GM23338 (cell line): ENCODE results near the gene DCPS. TPM values are rescaled to one million over a fixed set of nuclear protein-coding genes. Genes with fewer than 3 reads are reported as not detected.

Experiments used
- ATAC-seq: fragments of 200-7000 bp; cut with Tn5 transposase; 3 replicates; pipeline ENCODE4 v1.9.1; 2020
- DNase-seq: peaks from one replicate; pipeline ENCODE4 v3.0.0-alpha.2; 2015; ENCODE audit warnings: low spot score
- H2AFZ ChIP-seq: fragments of 200-600 bp; sonication (generic); 2 replicates; pipeline ENCODE4 v1.8.0; 2016; ENCODE audit warnings: antibody characterized with exemption, mild to moderate bottlenecking, moderate library complexity
- H3F3A ChIP-seq: fragments of 200-600 bp; sonication (generic); replicated peaks from 2 replicates; pipeline ENCODE4 v1.8.0; 2017; ENCODE audit warnings: antibody characterized with exemption, mixed run types, low read depth
- H3K27ac ChIP-seq: fragments of 200-600 bp; sonication (generic); 2 replicates; pipeline ENCODE4 v1.6.1; 2016; ENCODE audit warnings: low read depth
- H3K27me3 ChIP-seq: fragments of 200-600 bp; sonication (generic); 2 replicates; pipeline ENCODE4 v1.8.0; 2016; ENCODE audit warnings: mild to moderate bottlenecking, mixed run types, moderate library complexity; ENCODE audit not compliant: insufficient read depth
- H3K36me3 ChIP-seq: fragments of 200-600 bp; sonication (generic); 2 replicates; pipeline ENCODE4 v1.8.0; 2016; ENCODE audit warnings: mild to moderate bottlenecking; ENCODE audit not compliant: insufficient read depth
- H3K4me1 ChIP-seq: fragments of 200-600 bp; sonication (generic); 2 replicates; pipeline ENCODE4 v1.8.0; 2016; ENCODE audit warnings: mild to moderate bottlenecking, moderate library complexity; ENCODE audit not compliant: insufficient read depth
- H3K4me2 ChIP-seq: fragments of 200-600 bp; sonication (generic); 2 replicates; pipeline ENCODE4 v1.7.1; 2017; ENCODE audit warnings: mixed run types
- H3K4me3 ChIP-seq: fragments of 200-600 bp; sonication (generic); 2 replicates; pipeline ENCODE4 v1.6.1; 2016; ENCODE audit warnings: mixed run types
- H3K79me2 ChIP-seq: fragments of 200-600 bp; sonication (generic); replicated peaks from 2 replicates; pipeline ENCODE4 v1.8.0; 2017; ENCODE audit warnings: mild to moderate bottlenecking; ENCODE audit not compliant: insufficient read depth
- H3K9me2 ChIP-seq: fragments of 200-600 bp; sonication (generic); 2 replicates; pipeline ENCODE4 v1.8.0; 2017; ENCODE audit not compliant: insufficient read depth
- H4K20me1 ChIP-seq: fragments of 200-600 bp; sonication (generic); replicated peaks from 2 replicates; pipeline ENCODE4 v1.8.0; 2017; ENCODE audit warnings: mild to moderate bottlenecking; ENCODE audit not compliant: insufficient read depth
- H3K27ac Mint-ChIP-seq: 2 replicates; pipeline ENCODE4 v1.8.0; 2020; ENCODE audit warnings: inconsistent platforms, mild to moderate bottlenecking, moderate library complexity, mixed read lengths
- H3K27me3 Mint-ChIP-seq: 3 replicates; pipeline ENCODE4 v1.8.0; 2022; ENCODE audit warnings: low read depth, mild to moderate bottlenecking, moderate library complexity, mixed read lengths, inconsistent platforms; ENCODE audit not compliant: insufficient read depth, poor library complexity
- H3K36me3 Mint-ChIP-seq: 3 replicates; pipeline ENCODE4 v1.8.0; 2021; ENCODE audit warnings: low read depth, mild to moderate bottlenecking, inconsistent platforms, moderate library complexity, mixed read lengths
- H3K4me1 Mint-ChIP-seq: 3 replicates; pipeline ENCODE4 v1.8.0; 2020; ENCODE audit warnings: mild to moderate bottlenecking, inconsistent platforms, mixed read lengths
- H3K4me3 Mint-ChIP-seq: 3 replicates; pipeline ENCODE4 v1.8.0; 2021; ENCODE audit warnings: moderate library complexity, mild to moderate bottlenecking, inconsistent platforms, mixed read lengths
- H3K9me3 Mint-ChIP-seq: 3 replicates; pipeline ENCODE4 v1.8.0; 2020; ENCODE audit warnings: moderate library complexity, mild to moderate bottlenecking, inconsistent platforms, mixed read lengths
- CREB1 ChIP-seq: fragments of 250-450 bp; sonication (Bioruptor Pico); IDR thresholded peaks from 2 replicates; pipeline ENCODE4 v1.5.0; 2020; ENCODE audit warnings: low read depth, mild to moderate bottlenecking, moderate library complexity
- STAT1 ChIP-seq: IDR thresholded peaks from one replicate; pipeline ENCODE4 v1.6.1; 2016; ENCODE audit warnings: antibody characterized with exemption; ENCODE audit not compliant: unreplicated experiment
- polyA plus RNA-seq: library from polyadenylated mRNA; unstranded; fragments of >200 nt; fragmentation: Nextera tagmentation; extraction: Ambion mirVana; gene quantifications from 2 replicates; pipeline ENCODE4 v1.2.1, GENCODE V29; 2016
- total RNA-seq: library from RNA; depleted of rRNA; stranded (reverse); fragments of >200 nt; shearing (Covaris generic); gene quantifications from 2 replicates; pipeline ENCODE4 v1.2.3, GENCODE V29; 2014
- TF ChIP-seq, protein P1 (sequence below): IDR thresholded peaks from one replicate; pipeline ENCODE4 v1.6.1; 2018; ENCODE audit warnings: antibody characterized with exemption; ENCODE audit not compliant: unreplicated experiment
- TF ChIP-seq, protein P2 (sequence below): fragments of 250-450 bp; sonication (Bioruptor Pico); IDR thresholded peaks from 2 replicates; pipeline ENCODE4 v1.5.0; 2020; ENCODE audit warnings: mild to moderate bottlenecking, moderate library complexity
- TF ChIP-seq, protein P3 (sequence below), 2 experiments: fragments of 200-600 bp in 1 of 2; sonication (generic) in 1 of 2; conservative IDR thresholded peaks; 2 replicates each; pipeline versions ENCODE4 v1.5.1 to v1.6.1; 2016 to 2017; ENCODE audit warnings: antibody characterized with exemption in 2 of 2, low read depth in 2 of 2, mild to moderate bottlenecking in 2 of 2, moderate library complexity in 1 of 2

Gene DCPS
- total and polyA plus RNA-seq, 2 experiments from 2014 or later, result 26.8 to 46.4 TPM

DNA sequence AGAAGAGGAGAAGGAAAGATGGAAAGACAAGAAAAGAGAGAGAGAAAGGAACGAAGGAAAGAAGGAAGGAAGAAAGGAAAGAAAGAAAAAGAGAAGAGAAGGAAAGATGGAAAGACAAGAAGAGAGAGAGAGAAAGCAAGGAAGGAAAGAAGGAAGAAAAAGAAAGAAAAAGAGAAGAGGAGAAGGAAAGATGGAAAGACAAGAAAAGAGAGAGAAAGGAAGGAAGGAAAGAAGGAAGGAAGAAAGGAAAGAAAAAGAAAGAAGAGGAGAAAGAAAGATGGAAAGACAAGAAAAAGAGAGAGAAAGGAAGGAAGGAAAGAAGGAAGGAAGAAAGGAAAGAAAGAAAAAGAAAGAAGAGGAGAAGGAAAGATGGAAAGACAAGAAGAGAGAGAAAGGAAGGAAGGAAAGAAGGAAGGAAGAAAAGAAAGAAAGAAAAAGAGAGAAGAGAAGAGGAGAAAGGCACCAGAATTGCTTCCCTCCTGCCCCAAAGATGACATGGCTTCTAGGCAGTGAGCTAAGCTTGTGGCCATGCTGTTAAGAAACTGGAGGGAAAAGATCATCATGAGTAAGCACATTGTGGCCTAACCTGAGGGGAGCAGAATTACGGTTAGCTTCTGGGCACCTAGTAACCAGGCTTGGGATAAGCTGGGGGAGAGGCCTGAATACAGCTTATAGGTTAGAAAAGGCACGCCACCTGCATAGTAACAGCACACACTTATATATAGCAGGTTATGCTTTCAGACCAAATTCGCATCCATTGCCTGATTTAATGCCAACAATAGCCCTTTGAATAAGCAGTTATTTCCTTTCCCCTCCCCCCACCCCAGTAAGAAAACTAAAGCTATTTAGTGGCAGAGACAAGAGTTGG, 49.3 kb downstream of the DCPS start (continued):
- TF ChIP-seq, protein P1, sequence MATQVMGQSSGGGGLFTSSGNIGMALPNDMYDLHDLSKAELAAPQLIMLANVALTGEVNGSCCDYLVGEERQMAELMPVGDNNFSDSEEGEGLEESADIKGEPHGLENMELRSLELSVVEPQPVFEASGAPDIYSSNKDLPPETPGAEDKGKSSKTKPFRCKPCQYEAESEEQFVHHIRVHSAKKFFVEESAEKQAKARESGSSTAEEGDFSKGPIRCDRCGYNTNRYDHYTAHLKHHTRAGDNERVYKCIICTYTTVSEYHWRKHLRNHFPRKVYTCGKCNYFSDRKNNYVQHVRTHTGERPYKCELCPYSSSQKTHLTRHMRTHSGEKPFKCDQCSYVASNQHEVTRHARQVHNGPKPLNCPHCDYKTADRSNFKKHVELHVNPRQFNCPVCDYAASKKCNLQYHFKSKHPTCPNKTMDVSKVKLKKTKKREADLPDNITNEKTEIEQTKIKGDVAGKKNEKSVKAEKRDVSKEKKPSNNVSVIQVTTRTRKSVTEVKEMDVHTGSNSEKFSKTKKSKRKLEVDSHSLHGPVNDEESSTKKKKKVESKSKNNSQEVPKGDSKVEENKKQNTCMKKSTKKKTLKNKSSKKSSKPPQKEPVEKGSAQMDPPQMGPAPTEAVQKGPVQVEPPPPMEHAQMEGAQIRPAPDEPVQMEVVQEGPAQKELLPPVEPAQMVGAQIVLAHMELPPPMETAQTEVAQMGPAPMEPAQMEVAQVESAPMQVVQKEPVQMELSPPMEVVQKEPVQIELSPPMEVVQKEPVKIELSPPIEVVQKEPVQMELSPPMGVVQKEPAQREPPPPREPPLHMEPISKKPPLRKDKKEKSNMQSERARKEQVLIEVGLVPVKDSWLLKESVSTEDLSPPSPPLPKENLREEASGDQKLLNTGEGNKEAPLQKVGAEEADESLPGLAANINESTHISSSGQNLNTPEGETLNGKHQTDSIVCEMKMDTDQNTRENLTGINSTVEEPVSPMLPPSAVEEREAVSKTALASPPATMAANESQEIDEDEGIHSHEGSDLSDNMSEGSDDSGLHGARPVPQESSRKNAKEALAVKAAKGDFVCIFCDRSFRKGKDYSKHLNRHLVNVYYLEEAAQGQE, result no peak

DNA sequence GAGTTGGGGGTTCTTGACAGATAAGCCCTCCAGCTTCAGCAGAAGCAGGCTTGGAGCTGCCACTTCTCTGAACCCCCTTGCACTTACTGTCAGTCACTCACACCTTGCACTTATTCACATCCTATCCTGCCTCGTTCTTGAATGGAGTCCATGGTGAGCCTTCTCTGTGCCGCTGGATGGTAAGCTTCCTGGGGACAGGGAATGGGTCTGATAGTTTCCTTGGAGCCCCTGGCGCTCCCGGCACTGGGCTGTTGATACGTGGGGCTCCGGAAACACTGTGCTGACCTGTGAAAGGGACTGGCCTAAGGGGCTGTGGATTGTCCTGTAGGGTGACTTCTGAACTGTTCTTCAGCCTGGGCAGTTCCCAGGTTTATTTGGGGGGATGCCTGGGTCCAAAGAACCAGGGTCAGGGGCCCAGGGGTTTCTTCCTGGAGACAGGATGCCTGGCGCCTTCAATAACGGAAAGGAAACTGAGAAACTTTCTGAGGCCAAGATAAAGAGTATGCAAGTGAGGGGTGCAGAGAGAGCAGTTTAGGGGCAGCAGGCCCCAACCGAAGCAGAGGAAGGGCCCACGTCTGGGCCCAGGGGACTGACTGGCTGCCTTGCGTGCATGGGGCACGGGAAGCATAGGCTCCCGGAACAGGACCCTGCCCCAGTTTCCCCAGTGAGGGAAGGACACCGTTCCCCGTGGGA, 50.9 kb downstream of the DCPS start:
- DNase-seq (no peak), ATAC-seq (peak; percentile 30)
- H3K27ac Mint-ChIP-seq, result peak overlapping the region; percentile 61

More for the DNA sequence above, 50.9 kb downstream of the DCPS start:
- Histone ChIP-seq H3K27ac (0 out of 2 replicates have a peak overlapping the region, but pooled peaks have one; percentile 69), H4K20me1 (peaks cover 3% of the 10 kb centered on the region; the same call in 1 of the 2 replicates), H3K36me3 (0 out of 2 replicates have a peak, but pooled peaks cover 5% of the 10 kb centered on the region), H2AFZ (peak overlapping the region; percentile 59; the same call in 1 of the 2 replicates), H3K9me2 (0 out of 2 replicates have a peak, but pooled peaks cover 2% of the 10 kb centered on the region), H3K4me2 (peak overlapping the region; percentile 93), H3K4me1 (peaks cover 43% of the 10 kb centered on the region), H3F3A (0 out of 2 replicates have a peak, but pooled peaks cover 3% of the 10 kb centered on the region), H3K27me3 (no peaks in the 10 kb centered on the region), H3K4me3 (peak overlapping the region; percentile 88), H3K79me2 (peaks cover 76% of the 10 kb centered on the region)
- TF ChIP-seq STAT1 (no peak), CREB1 (CRISPR knock-in tag) (no peak)
- TF ChIP-seq, protein P2, sequence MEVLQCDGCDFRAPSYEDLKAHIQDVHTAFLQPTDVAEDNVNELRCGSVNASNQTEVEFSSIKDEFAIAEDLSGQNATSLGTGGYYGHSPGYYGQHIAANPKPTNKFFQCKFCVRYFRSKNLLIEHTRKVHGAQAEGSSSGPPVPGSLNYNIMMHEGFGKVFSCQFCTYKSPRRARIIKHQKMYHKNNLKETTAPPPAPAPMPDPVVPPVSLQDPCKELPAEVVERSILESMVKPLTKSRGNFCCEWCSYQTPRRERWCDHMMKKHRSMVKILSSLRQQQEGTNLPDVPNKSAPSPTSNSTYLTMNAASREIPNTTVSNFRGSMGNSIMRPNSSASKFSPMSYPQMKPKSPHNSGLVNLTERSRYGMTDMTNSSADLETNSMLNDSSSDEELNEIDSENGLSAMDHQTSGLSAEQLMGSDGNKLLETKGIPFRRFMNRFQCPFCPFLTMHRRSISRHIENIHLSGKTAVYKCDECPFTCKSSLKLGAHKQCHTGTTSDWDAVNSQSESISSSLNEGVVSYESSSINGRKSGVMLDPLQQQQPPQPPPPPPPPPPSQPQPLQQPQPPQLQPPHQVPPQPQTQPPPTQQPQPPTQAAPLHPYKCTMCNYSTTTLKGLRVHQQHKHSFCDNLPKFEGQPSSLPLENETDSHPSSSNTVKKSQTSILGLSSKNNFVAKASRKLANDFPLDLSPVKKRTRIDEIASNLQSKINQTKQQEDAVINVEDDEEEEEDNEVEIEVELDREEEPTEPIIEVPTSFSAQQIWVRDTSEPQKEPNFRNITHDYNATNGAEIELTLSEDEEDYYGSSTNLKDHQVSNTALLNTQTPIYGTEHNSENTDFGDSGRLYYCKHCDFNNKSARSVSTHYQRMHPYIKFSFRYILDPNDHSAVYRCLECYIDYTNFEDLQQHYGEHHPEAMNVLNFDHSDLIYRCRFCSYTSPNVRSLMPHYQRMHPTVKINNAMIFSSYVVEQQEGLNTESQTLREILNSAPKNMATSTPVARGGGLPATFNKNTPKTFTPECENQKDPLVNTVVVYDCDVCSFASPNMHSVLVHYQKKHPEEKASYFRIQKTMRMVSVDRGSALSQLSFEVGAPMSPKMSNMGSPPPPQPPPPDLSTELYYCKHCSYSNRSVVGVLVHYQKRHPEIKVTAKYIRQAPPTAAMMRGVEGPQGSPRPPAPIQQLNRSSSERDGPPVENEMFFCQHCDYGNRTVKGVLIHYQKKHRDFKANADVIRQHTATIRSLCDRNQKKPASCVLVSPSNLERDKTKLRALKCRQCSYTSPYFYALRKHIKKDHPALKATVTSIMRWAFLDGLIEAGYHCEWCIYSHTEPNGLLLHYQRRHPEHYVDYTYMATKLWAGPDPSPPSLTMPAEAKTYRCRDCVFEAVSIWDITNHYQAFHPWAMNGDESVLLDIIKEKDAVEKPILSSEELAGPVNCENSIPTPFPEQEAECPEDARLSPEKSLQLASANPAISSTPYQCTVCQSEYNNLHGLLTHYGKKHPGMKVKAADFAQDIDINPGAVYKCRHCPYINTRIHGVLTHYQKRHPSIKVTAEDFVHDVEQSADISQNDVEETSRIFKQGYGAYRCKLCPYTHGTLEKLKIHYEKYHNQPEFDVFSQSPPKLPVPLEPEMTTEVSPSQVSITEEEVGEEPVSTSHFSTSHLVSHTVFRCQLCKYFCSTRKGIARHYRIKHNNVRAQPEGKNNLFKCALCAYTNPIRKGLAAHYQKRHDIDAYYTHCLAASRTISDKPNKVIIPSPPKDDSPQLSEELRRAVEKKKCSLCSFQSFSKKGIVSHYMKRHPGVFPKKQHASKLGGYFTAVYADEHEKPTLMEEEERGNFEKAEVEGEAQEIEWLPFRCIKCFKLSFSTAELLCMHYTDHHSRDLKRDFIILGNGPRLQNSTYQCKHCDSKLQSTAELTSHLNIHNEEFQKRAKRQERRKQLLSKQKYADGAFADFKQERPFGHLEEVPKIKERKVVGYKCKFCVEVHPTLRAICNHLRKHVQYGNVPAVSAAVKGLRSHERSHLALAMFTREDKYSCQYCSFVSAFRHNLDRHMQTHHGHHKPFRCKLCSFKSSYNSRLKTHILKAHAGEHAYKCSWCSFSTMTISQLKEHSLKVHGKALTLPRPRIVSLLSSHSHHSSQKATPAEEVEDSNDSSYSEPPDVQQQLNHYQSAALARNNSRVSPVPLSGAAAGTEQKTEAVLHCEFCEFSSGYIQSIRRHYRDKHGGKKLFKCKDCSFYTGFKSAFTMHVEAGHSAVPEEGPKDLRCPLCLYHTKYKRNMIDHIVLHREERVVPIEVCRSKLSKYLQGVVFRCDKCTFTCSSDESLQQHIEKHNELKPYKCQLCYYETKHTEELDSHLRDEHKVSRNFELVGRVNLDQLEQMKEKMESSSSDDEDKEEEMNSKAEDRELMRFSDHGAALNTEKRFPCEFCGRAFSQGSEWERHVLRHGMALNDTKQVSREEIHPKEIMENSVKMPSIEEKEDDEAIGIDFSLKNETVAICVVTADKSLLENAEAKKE (CRISPR knock-in tag), result no peak
- TF ChIP-seq, protein P3, sequence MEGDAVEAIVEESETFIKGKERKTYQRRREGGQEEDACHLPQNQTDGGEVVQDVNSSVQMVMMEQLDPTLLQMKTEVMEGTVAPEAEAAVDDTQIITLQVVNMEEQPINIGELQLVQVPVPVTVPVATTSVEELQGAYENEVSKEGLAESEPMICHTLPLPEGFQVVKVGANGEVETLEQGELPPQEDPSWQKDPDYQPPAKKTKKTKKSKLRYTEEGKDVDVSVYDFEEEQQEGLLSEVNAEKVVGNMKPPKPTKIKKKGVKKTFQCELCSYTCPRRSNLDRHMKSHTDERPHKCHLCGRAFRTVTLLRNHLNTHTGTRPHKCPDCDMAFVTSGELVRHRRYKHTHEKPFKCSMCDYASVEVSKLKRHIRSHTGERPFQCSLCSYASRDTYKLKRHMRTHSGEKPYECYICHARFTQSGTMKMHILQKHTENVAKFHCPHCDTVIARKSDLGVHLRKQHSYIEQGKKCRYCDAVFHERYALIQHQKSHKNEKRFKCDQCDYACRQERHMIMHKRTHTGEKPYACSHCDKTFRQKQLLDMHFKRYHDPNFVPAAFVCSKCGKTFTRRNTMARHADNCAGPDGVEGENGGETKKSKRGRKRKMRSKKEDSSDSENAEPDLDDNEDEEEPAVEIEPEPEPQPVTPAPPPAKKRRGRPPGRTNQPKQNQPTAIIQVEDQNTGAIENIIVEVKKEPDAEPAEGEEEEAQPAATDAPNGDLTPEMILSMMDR (conservative IDR thresholded peaks at IDR 0.05; ENCODE audit: low read depth in 2 of 2), result no peak
- peak overlapping the region; percentile 87 for H3K4me3 Mint-ChIP-seq
- H3K27me3 Mint-ChIP-seq, result peaks cover 11% of the 10 kb centered on the region
- H3K4me1 Mint-ChIP-seq, result peaks cover 61% of the 10 kb centered on the region
- peaks cover 4% of the 10 kb centered on the region for H3K36me3 Mint-ChIP-seq
- no peaks in the 10 kb centered on the region for H3K9me3 Mint-ChIP-seq
